Measurements from ENCODE around the gene FAIM2. TPM values are rescaled to one million over a fixed set of nuclear protein-coding genes. Genes with fewer than 3 reads are reported as not detected.

FAIM2 gene
- total and polyA plus RNA-seq, 2 experiments from 2014 or later: 0.06 to 0.49 TPM

DNA sequence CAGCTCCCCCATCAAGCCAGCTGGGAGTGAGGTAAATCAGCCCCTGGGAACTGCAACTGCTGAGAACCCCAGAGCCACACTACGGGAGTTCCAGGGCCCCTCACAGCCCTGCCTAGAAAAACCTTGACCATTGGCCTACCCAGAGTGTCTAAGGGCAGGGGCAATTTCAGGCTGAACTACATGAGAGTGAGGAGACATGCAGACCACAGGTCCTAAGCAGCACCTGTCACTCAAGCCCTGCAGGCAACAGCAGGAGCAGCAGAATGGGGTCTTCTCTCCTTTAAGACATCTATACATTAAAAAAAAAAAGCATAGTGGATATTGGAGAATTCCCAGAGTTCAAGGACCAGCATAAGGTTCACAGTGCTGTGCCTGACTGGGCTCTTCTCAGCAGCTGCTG lies 80.3 kb downstream of the FAIM2 start:
- H3K36me3 ChIP-seq: no peaks in the 10 kb centered on the region
- no peak overlapping the region for H3K4me3 ChIP-seq
- peaks cover 18% of the 10 kb centered on the region for H3K4me1 ChIP-seq (ENCODE audit: low read depth)
- H3K27ac ChIP-seq: no peak overlapping the region
- H3K9me3 ChIP-seq (ENCODE audit: low read depth): no peaks in the 10 kb centered on the region
- no peak for DNase-seq (ENCODE audit: low read depth in 1 of 2, low spot score in 1 of 2)
- TF ChIP-seq, protein P1, sequence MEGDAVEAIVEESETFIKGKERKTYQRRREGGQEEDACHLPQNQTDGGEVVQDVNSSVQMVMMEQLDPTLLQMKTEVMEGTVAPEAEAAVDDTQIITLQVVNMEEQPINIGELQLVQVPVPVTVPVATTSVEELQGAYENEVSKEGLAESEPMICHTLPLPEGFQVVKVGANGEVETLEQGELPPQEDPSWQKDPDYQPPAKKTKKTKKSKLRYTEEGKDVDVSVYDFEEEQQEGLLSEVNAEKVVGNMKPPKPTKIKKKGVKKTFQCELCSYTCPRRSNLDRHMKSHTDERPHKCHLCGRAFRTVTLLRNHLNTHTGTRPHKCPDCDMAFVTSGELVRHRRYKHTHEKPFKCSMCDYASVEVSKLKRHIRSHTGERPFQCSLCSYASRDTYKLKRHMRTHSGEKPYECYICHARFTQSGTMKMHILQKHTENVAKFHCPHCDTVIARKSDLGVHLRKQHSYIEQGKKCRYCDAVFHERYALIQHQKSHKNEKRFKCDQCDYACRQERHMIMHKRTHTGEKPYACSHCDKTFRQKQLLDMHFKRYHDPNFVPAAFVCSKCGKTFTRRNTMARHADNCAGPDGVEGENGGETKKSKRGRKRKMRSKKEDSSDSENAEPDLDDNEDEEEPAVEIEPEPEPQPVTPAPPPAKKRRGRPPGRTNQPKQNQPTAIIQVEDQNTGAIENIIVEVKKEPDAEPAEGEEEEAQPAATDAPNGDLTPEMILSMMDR (IDR thresholded peaks at IDR 0.05; ENCODE audit: low read depth, low read length): no peak
- H3K27me3 ChIP-seq: no peaks in the 10 kb centered on the region

DNA sequence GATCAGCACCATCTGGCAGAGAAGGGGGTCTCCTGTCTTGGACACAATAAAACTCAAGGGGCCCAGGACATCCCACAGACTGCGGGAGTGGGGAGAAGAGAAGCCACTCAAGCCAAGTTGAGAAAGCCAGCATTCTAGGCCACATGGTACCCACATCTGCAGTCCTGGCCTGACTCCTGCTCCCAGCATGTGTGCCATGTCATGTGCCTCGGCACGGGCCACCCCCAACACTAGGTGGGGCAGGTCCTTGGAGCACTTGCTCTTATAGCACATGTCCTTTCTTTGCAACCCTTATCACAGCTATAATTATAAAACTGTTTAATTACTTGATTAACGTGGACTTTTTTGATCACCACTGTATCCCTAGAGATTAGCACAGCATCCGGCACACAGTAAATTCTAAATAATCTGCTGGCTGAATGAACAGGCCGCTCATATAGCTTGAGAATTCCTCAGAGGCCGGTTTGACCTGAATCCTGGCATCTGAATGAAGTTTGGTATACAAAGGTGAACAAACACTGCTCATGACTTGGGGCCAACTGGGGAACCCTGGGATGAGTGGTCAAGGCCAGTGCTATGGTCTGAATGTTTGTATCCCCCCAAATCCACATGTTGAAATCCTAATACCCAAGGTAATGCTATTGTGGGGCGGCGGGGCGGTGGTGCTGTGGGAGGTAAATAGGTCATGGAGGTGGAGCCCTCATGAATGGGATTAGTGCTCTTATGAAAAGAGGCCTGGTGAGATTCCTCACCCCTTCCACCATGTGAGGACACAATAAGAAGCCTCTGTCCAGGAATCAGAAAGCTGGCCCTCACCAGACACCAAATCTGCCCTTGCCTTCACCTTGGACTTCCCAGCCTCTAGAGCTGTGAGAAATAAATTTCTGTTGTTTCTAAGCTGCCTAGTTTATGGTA lies 82.1 kb downstream of the FAIM2 start:
- Histone ChIP-seq H3K4me3 (no peak overlapping the region), H3K4me1 (ENCODE audit: low read depth) (peaks cover 14% of the 10 kb centered on the region), H3K27me3 (no peaks in the 10 kb centered on the region), H3K9me3 (ENCODE audit: low read depth) (no peaks in the 10 kb centered on the region), H3K36me3 (no peaks in the 10 kb centered on the region), H3K27ac (no peak overlapping the region)
- TF ChIP-seq, protein P1 (IDR thresholded peaks at IDR 0.05; ENCODE audit: low read depth, low read length): no peak
- DNase-seq (ENCODE audit: low read depth in 1 of 2, low spot score in 1 of 2): no peak

DNA sequence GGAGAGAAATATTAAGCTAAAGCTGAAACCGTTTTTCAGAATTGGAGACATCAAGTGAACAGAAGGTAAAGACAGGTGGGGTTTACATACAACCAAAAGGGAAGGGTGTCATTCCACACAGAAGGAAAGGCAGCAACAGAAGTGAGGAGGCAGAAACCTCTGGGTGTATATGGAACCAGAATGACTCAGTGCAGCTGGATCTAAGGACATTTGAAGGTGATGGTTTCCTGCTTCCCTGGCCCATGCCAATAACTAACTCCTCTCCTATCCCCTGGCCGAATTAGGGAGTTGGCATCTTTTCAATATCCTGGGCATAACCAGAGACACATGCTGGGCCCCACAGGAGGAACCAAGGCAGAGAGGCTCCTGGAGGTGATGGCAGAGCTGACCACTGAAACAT lies 83.9 kb downstream of the FAIM2 start:
- no peaks in the 10 kb centered on the region for H3K4me1 ChIP-seq (ENCODE audit: low read depth)
- no peaks in the 10 kb centered on the region for H3K27me3 ChIP-seq
- no peak overlapping the region for H3K27ac ChIP-seq
- no peak overlapping the region for H3K4me3 ChIP-seq
- H3K36me3 ChIP-seq: no peaks in the 10 kb centered on the region
- H3K9me3 ChIP-seq (ENCODE audit: low read depth): no peaks in the 10 kb centered on the region
- DNase-seq (ENCODE audit: low read depth in 1 of 2, low spot score in 1 of 2): no peak
- TF ChIP-seq, protein P1 (IDR thresholded peaks at IDR 0.05; ENCODE audit: low read depth, low read length): no peak

DNA sequence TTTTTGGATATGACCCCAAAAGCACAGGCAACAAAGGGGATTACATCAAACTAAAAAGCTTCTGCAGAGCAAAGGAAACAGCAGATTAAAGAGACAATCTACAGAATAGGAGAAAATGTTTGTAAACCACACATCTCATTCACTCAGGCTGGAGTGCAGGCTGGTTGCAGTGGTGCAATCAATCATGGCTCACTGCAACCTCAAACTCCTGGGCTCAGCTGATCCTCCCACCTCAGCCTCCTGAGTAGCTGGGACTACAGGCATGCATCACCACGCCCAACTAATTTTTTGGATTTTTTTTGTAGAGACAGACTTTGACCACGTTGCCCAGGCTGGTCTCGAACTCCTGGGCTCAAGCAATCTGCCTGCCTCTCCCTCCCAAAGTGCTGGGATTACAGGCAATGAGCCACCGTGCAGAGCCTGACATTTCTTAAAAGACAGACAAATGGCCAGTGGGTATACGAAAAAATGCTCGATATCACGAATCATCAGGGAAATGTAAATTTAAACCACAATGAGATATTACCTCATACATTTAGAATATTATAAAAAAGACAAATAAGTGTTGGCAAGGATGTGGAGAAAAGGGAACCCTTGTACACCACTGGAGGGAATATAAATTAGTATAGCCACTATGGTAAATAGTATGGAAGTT lies 85.3 kb downstream of the FAIM2 start:
- DNase-seq (ENCODE audit: low read depth in 1 of 2, low spot score in 1 of 2): no peak
- H3K36me3 ChIP-seq: no peaks in the 10 kb centered on the region
- H3K9me3 ChIP-seq (ENCODE audit: low read depth): no peaks in the 10 kb centered on the region
- TF ChIP-seq, protein P1 (IDR thresholded peaks at IDR 0.05; ENCODE audit: low read depth, low read length): no peak
- no peaks in the 10 kb centered on the region for H3K27me3 ChIP-seq
- no peak overlapping the region for H3K27ac ChIP-seq
- no peak overlapping the region for H3K4me3 ChIP-seq
- no peaks in the 10 kb centered on the region for H3K4me1 ChIP-seq (ENCODE audit: low read depth)

Other genes starting within 250 kb of the FAIM2 start
- 5.1 and 5.6 TPM in 2 replicates for gene FMNL3, start 196.5 kb downstream of the FAIM2 start, total RNA-seq
- gene FMNL3, start 196.5 kb downstream of the FAIM2 start, polyA plus RNA-seq: 2.9 and 4.7 TPM in 2 replicates
- 192 and 232 TPM in 2 replicates for gene TMBIM6, start 162.3 kb downstream of the FAIM2 start, total RNA-seq
- gene TMBIM6, start 162.3 kb downstream of the FAIM2 start, polyA plus RNA-seq: 388 and 524 TPM in 2 replicates
- gene NCKAP5L, start 75.5 kb downstream of the FAIM2 start, total RNA-seq: 47.2 and 61.1 TPM in 2 replicates
- gene NCKAP5L, start 75.5 kb downstream of the FAIM2 start, polyA plus RNA-seq: 32.0 and 38.5 TPM in 2 replicates
- 5.9 and 7.1 TPM in 2 replicates for gene BCDIN3D, start 60.8 kb downstream of the FAIM2 start, total RNA-seq
- 6.4 and 8.9 TPM in 2 replicates for gene BCDIN3D, start 60.8 kb downstream of the FAIM2 start, polyA plus RNA-seq
- gene AQP2, start 46.8 kb upstream of the FAIM2 start, total RNA-seq: not detected in 2 replicates
- not detected in 2 replicates for gene AQP2, start 46.8 kb upstream of the FAIM2 start, polyA plus RNA-seq
- gene AQP5, start 58.0 kb upstream of the FAIM2 start, total RNA-seq: 1.6 TPM in 1 of 2 replicates, not detected in the other
- 0.56 and 0.74 TPM in 2 replicates for gene AQP5, start 58.0 kb upstream of the FAIM2 start, polyA plus RNA-seq
- 1.8 TPM in 1 of 2 replicates, not detected in the other for gene AQP6, start 69.0 kb upstream of the FAIM2 start, total RNA-seq
- 0.26 and 0.42 TPM in 2 replicates for gene AQP6, start 69.0 kb upstream of the FAIM2 start, polyA plus RNA-seq
- 10.4 and 63.9 TPM in 2 replicates for gene RACGAP1, start 121.6 kb upstream of the FAIM2 start, total RNA-seq
- gene RACGAP1, start 121.6 kb upstream of the FAIM2 start, polyA plus RNA-seq: 13.4 and 57.3 TPM in 2 replicates
- 5.0 and 7.0 TPM in 2 replicates for gene ASIC1, start 153.7 kb upstream of the FAIM2 start, total RNA-seq
- gene ASIC1, start 153.7 kb upstream of the FAIM2 start, polyA plus RNA-seq: 4.6 and 6.9 TPM in 2 replicates
- 97.8 and 108 TPM in 2 replicates for gene SMARCD1, start 181.4 kb upstream of the FAIM2 start, total RNA-seq
- 40.7 and 45.1 TPM in 2 replicates for gene SMARCD1, start 181.4 kb upstream of the FAIM2 start, polyA plus RNA-seq
- gene GPD1, start 200.1 kb upstream of the FAIM2 start, total RNA-seq: 1.7 and 3.4 TPM in 2 replicates
- 2.5 and 4.3 TPM in 2 replicates for gene GPD1, start 200.1 kb upstream of the FAIM2 start, polyA plus RNA-seq
- 43.9 and 105 TPM in 2 replicates for gene COX14, start 208.3 kb upstream of the FAIM2 start, total RNA-seq
- gene COX14, start 208.3 kb upstream of the FAIM2 start, polyA plus RNA-seq: 234 and 265 TPM in 2 replicates